ENCODE data around the gene MILR1.

- TF ChIP-seq CTCF (IDR thresholded peaks at IDR 0.05) (no peak), POLR2A (IDR thresholded peaks at IDR 0.05) (no peak)
These were observed 53.9 kb downstream of the MILR1 start for GRCh38 chr17:64502809-64503208.

All from breast epithelium (tissue), 3 donors.